GM18909 (cell line): ENCODE results near the gene TADA2A.

Source experiments
- ATAC-seq: cut with Tn5 transposase; IDR thresholded peaks from one replicate; pipeline ENCODE4 v1.9.1; 2021; ENCODE audit warnings: mild to moderate bottlenecking; ENCODE audit not compliant: unreplicated experiment, poor library complexity

Gene TADA2A

DNA sequence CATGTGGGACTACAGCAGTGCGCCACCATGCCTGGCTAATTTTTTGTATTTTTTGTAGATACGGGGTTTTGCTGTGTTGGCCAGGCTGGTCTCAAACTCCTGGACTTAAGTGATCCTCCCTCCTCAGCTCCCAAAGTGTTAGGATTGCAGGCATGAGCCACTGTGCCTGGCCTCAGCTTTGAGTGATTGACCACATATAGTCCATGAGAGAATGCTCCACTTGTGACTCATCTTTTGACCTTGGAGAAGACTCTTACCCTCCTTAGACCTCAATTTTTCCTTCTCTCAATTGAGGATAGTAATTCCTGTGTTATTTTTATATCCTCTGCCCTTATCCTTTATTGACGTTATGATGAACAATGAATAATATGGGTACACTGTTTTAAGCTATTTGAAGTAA is 52.1 kb downstream of the TADA2A start:
- no peak for ATAC-seq

DNA sequence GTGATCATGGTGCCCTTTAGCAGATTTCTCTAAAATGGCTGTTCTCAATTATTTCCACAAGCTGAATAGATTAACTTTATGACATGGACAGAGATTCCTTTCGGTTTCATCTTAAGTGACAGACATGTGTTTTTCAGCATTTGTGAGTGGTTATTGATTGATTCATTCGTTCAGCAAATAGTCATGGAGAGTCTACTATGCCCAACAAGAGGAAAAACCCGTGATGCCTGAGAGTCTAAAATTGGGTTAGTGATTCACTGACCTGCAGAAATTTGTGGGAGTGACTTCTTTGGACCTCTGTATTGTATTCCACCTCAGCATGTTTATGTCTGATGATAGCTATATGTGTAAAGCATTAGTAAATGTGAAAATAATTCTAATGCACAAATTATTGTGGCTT is 55.0 kb downstream of the TADA2A start:
- no peak for ATAC-seq

DNA sequence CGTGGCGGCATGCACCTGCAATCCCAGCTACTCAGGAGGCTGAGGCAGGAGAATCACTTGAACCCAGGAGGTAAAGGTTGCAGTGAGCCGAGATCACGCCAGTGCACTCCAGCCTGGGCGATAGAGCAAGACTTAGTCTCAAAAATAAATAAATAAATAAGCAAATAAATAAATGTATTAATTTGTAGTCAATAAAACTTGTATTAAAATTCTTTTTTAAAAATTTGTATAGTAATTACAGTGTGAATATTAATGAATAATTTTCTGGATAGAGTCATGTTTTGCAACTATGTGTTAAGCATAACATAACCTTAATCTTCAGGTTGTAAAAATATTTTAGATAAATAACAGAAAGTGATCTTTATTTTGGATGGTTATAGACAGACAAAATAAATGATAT is 55.8 kb downstream of the TADA2A start:
- no peak for ATAC-seq

DNA sequence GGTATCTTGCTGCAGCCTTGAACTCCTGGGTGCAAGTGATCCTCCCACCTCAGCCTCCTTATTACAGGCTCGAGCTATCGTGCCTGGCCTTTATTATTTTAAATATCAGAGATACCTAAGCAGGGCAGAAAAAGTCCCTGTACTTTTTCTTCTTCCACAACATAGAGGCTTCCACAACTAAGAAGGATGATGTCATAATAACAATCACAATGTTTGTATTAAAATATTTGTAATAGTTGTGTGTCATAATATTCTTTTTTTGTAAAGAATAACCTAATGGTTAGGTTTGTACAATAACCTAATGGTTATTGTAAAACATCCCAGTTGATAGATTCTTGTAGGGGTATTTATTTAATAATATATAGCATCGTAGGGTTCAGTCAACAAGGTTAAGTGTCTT is 56.4 kb downstream of the TADA2A start:
- ATAC-seq: no peak

DNA sequence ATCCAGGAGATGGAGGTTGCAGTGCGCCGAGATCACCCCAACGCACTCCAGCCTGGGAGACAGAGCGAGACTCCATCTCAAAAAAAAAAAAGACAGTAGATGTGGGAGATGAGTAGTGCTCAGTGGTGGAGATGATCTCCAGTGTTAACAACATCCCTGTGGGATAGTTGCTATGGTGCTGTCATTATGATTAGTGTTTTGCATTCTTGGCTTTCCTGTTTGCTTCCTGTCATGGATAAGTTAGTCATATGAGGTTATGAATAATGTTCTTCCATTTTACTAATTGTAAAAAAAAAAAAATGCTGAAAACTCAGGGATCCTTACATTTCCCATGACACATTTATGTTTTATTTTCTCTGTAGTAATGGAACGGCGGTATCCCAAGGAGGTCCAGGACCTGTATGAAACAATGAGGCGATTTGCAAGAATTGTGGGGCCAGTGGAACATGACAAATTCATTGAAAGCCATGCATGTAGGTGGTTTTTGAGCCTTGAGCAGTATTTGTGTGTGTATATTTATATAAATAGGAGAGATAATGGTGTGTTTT is 58.5 kb downstream of the TADA2A start:
- ATAC-seq: no peak

DNA sequence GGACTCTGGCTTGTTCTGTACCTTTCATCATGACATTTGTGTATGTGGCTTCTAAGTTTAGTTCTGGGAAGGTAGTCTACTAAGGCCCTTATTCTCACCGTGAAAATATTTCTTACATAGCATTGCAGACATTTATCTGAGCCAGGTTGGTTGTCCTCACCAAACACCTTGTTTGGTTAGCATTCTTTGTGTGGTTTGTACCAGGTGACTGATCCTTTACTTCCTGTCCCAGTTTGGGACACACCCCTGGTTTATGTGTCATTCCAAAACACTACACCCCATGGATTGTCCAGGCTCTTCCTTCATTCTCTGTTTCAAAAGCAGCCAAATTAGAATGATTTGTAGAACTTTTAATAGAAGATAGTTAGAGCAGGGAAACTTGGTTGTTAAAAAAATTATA is 59.8 kb downstream of the TADA2A start:
- no peak for ATAC-seq

DNA sequence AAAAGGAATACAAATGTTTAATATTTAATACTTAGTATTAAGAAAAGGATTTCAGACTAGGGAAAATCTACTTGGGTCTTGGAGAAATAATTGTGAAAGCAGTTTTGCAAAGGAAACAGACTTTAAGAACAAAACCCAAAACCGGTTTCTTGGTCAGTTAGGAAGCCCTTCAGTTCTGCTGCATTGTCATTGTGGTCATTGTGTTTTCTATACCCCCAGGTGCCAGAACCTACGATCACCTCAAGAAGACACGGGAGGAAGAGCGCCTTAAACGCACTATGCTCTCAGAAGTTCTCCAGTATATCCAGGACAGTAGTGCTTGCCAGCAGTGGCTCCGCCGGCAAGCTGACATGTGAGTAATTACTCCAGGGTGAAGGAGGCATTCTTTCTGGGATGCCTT is 63.5 kb downstream of the TADA2A start:
- no peak for ATAC-seq

DNA sequence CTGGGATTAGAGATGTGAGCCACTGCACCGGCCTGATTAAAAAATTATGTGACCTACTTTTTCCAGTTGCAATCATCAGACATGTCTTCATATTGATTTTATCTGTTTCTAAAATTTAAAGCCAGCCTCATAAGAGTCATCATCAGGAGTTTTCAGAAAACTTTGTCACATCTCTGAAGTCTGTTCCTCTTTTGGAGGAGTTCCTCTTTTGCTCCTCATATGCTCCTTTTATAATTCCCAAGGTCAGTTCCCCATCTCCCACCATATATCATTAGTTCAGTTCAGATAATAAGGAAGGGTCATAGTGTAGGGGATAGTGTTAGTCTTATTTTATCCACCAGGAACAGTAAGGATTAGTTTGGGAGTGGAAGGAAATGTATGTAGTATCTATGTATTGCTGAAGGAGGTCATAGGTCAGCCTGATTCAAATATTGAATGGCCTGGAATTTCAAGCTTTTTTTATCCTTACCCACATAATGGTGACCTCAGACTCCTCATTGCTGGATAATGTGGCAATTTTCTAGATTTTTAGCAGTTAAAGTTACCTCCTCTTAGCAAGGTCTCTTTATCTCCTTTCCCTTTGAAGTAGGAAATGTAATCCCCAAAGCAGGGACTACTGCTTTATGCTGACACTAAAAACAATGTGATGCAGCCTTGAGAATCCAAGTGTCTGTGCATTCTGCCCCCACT is 69.2 kb downstream of the TADA2A start:
- ATAC-seq: no peak

DNA sequence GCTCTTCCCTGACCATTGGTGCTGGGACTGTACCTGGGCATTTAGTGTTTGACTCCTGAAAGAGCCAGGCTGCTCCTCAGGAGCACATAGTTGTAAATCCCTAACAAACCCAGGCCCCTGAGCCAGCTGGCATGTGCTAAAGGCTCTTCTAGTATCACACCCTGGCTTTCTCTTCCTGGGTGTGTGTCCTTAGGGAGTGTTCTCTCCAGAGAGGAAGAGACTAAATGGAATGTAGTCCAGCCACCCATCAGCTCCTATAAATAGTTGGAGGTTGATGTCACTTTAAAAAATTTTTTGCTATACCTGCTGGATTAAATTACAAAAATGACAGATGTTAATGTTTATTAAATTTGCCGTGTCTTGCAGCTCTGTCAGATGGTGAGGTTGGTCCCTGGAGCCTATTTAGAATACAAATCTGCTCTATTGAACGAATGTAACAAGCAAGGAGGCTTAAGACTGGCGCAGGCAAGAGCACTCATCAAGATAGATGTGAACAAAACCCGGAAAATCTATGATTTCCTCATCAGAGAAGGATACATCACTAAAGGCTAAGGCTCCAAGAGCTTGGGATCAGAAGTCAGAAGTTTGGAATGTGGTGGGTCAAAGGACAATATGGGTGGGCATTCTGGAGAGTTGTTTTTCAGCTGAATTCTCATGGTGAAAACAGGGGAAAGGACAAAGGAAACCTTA is 69.9 kb downstream of the TADA2A start:
- ATAC-seq: no peak

DNA sequence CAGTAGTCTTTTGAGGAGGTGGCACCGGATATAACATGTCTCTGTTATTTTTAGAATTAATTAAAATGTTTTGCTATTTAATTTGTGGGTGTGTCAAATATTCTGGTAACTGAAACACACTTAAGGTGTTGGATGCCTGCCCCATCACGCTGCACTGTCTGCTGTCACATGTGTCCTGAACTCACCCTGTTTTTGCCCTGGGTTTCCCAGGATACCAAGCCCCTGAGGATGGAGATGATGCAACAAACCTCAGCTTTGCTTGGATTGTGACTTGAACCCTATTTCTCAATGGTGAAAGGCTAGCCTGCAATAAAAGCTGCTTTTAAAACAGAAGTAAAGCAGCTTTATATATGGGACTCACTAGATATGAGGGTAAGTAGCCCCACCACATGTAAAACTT is 71.5 kb downstream of the TADA2A start:
- no peak for ATAC-seq

DNA sequence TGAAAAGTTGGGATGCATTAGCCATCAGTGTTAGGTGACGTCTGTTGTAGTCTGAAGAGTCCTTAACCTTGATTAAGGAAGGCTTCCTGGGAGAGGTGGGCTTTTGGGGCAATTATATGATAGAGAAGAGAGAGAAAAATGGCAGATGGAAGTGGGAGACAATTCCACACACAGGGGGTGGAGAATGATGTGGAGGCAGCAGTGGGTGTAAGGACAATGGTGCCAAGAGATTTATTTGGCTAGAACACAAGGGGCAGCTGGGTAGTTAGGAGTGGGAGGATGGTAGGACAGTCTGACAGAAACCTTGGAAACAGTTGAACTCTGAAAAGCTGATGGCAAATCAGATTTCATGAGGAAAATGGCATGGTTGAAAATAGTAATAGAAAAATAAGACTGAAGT is 72.3 kb downstream of the TADA2A start:
- ATAC-seq: no peak

DNA sequence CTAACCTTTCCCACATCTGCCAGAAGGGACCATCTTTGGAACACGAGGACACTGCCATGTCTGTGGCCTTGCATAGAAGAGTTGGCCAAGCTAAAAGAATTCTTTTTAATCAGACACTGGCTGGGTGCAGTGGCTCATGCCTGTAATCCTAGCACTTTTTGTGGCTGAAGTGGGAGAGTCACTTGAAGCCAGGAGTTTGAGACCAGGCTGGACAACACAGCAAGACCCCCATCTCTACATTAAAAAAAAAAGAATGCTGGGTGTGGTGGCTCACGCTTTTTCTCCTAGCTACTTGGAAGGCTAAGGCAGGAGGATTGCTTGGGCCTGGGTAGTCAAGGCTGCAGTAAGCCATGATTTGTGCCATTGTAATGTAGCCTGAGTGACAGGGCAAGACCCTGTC is 73.7 kb downstream of the TADA2A start:
- no peak for ATAC-seq

DNA sequence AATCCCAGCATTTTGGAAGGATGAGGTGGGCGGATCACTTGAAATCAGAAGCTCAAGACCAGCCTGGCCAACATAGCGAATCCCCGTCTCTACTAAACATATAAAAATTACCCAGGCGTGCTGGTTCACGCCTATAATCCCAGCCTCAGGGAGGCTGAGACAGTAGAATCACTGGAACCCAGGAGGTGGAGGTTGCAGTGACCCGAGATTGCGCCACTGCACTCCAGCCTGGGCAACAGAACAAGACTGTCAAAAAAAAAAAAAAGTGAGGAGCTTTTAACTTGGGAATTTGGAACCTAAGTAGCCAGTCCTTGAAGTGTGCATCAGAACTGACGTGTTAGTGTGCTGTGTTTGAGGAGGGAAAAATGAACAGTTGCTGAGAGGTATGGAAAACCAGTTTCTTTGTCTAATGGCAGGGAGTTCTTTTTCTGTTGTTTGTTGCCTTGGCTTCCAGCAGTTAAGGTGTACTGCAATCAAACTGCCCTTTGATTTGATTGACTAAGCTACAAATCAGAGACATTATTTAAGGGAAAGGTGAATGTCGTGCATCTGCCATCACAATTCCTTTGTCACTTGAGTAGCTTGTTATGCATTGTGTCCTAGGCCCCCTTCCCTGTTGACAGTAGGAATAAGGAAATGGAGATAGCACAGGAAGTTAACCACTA is 74.4 kb downstream of the TADA2A start:
- no peak for ATAC-seq

DNA sequence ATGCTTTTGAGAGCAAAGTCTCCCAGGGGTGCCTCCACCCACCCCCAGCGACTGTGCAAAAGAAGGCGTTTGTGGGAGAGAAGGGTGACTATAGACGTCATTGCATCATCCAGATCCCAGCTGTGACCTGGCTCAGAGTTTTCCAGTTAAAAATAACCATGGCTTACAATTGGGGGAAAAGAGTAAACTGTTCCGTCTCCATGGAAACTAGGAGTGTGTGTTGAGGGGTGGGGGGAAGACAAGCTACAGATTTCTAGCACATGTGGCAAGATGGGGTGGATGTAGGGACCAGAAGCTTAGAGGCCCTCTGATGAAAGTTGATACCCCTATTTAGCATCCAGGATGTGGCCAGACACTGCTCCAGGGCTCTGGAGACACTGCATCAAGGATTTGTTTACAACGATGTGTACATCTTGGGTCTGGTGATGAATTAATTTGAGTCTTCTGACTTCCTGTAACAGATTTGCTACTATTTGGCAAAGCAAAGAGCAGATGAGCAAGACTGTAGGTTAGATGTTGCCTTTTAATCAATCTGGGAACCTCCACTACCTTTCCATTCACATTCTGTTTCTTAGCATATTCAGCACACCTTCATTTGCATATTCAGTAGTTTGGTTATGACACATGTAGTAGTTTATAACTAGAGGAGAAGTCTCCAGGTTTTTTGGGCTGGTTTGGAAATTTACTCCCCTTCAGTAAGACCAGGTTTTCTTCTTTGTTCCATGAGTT is 76.8 kb downstream of the TADA2A start:
- ATAC-seq: no peak

DNA sequence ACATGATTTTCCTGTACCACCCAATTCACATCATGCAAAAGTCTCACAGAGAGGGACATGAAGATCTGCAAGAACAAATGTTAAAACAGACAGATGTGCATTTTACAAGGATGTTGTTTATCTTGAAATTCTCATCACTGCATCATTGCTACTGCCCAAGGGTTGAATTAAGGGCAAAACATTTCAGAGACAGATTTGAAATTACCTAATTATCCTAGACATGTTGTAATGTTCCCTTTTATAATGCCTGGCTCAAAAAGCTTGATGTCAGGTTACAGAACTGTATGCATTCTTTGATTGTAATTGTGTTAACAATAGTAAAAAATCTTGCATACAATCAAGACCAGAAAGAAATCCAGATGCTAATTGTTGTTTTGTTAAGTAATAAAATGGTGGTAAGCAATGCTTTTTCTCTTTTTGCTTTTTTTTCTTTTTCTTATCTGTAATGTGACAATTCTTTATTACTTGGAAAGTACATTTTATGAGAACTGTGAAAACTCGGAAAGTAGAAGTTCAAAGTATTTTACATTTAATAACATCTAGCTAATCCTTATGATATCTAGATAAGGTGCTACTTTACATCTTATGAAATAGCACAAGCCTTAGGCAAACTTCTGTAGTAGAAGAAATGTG is 79.4 kb downstream of the TADA2A start:
- no peak for ATAC-seq

DNA sequence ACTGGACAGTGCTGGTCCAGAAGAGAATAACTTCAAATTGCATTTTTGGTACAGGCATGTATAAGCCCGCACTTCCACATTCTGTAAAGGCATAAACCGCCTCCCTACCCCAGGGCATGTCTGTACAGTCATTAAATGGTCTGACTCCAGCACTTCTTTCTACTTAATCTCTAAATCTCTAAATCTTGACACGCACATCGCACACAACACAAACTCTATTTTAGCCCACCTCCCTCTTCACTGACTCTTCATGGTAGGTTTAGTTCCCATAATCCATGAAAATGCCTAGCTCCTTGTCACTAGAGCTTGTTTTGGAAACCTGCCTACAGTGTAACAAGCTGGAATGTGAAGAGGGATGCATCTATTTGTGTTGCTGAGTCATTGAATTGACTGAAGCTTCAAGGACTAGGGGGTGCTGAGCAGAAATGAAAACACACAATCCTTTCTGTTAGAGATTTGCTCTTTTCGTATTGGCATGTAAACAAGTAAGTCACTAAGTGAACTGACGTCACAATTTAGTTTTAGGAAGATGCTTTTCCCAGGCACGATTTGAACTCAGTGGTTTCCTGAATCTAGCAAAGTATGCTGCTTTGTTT is 81.4 kb downstream of the TADA2A start:
- no peak for ATAC-seq

DNA sequence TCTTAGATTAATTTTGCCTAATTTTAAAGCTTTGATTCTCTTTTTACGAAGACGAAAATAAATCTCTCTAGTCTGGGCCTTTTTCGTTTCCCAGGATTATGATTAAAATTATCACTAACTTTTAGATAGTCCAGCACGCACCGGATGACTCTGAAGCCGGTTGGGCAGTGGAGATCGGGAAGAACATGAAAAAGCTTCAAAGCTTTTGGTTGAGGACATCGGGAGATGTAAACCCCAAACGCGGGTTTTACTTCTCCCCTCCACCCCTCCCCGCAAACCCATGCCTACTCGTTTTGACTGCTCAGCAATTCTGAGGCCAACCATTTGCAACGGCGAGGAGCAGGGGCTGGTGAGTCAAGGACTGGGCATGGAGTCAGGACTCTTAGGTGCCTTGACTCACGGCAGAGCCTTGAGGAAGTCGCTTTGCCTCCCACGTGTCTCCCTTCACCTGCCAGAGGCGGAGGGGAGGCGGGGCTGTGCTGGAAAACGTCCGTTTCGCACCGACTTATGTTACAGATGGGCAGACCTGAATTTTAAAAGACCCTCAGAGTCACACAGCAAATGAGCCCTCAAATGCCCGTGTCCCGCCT is 82.0 kb downstream of the TADA2A start:
- ATAC-seq: peak; percentile 16

DNA sequence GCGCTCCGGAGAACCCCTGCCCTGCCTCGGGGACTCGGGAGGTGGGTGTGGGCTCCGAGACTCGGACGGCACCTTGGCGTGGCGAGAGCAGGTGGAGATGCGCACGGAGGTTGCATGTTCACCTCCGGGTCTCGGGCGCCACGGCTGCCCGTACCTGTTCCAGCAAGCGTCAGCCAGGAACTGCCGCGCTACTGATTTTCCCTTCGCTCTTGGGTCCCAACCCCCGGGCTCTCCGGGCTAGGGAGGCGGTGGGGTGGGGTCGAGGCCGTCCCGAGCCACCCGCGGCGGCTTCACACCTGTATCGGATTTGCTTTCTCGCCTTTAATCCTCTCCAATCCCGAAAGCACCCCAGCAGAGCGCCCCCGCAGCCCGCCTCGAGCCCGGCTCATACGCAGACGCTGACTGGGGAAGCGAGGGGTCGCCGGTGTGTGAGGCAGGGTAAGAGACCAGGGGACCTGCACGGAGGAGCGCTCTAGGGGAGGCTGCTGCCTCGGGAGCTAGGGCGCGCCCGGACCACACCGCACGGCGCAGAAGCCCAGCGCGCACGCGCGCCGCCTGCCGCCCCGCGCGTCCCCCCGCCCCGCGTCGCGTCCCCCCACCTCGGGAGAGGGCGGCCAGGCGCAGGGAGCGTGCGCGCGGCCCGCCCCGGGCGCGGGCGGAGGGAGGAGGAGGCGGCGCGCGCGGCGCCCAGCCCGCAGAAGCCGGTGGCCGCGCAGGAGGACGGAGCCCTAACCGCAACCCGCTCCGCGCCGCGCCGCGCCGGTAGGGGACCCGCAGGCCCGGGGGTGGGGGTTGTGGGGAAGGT is 82.7 kb downstream of the TADA2A start, which contains the start of gene DUSP14:
DUSP14 (plus strand) TSS at position 695 of the 805 bp plus-strand sequence. CDS start 22,382 bp downstream, outside the sequence.
- peak; percentile 59 for ATAC-seq
